ENCODE measurements around the gene OTULIN. TPM values are rescaled to one million over a fixed set of nuclear protein-coding genes. Genes with fewer than 3 reads are reported as not detected.

The OTULIN gene
- total and polyA plus RNA-seq, 7 donors = 2.3 to 20.4 (median 12.4) TPM

- H3K27ac ChIP-seq = peak overlapping the region; percentile 36
- TF ChIP-seq CTCF (IDR thresholded peaks at IDR 0.05) = no peak
- peaks cover 2% of the 10 kb centered on the region for H3K4me1 ChIP-seq
- no peaks in the 10 kb centered on the region for H3K27me3 ChIP-seq (ENCODE audit: insufficient read depth in 3 of 3, low read length in 2 of 3)
- no peak for DNase-seq
- H3K9me3 ChIP-seq = no peaks in the 10 kb centered on the region
- no peak for ATAC-seq
- H3K4me3 ChIP-seq = no peak overlapping the region
- H3K36me3 ChIP-seq (ENCODE audit: insufficient read depth in 1 of 2, low read depth in 1 of 2) = peaks cover 3 to 77% of the 10 kb centered on the region in 2 donors
- intact Hi-C loops (cut with DNase I) = no loop called here
- 75 to 87% (median 79%) methylated on average over 9 of the region's 9 CpGs for WGBS, 3 donors
These were observed 43.4 kb downstream of the OTULIN start for GRCh38 chr5:14707811-14708390.

DNA sequence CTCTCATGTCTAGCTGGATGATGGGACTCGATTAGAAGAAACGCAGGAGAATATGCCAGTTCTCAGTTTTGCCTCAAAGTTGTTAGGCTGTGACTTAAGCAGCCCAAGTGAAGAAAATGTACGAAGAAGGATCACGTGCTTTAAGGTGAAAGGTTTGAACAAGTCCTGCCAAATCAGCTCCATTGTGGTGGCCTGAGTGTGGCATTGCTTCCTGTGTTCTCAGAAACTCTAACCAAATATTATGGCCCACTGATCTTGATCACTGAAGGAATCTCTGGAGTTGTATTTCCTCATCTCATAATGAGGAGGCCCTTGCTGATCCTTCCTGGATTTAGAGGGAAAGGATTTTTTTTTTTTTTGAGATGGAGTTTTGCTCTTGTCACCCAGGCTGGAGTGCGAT lies 44.0 kb downstream of the OTULIN start:
- Histone ChIP-seq H3K4me3 (no peak overlapping the region), H3K27me3 (ENCODE audit: insufficient read depth in 3 of 3, low read length in 2 of 3) (no peaks in the 10 kb centered on the region), H3K9me3 (no peaks in the 10 kb centered on the region), H3K4me1 (peaks cover 2% of the 10 kb centered on the region), H3K36me3 (ENCODE audit: insufficient read depth in 1 of 2, low read depth in 1 of 2) (peaks cover 3 to 83% of the 10 kb centered on the region in 2 donors), H3K27ac (no peak overlapping the region)
- no peak for TF ChIP-seq CTCF (IDR thresholded peaks at IDR 0.05)
- 94 to 95% (median 95%) methylated on average over 5 of the region's 5 CpGs for WGBS, 3 donors
- DNase-seq = no peak
- intact Hi-C loops (cut with DNase I) = no loop called here
- no peak for ATAC-seq

DNA sequence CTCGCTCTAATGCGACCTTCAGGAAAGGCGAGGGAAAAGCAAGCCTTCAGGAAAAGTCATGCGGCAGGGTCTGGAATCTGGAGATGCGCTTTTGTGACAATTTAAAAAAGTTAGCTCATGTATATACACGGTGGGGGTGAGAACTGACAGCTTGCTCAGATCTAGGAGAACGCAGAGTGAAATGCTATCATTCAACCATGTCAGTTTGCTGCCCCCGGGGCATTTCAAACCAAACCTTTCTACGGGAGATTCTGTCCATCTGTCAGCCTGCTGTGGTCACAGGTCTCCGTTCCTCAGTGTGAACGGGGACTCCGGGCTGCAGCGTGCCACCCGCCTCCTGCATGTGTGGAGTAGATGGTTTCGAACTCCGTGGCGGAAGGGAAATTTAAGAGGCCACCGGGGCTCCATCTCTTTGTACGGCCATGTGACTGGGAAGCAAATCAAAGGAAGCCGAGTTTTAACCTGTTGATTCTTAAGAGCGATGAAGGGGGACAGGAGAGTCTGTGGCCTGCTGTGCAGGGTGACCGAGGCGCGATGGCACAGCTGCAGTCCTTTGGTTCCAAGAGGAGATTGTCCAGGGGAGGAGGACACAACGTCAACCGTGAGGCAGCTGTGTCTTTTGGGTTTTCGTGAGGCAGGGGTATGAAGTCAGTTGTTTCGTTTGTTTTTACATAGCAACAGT lies 45.9 kb downstream of the OTULIN start:
- Histone ChIP-seq H3K9me3 (no peaks in the 10 kb centered on the region), H3K27ac (no peak overlapping the region), H3K27me3 (ENCODE audit: insufficient read depth in 3 of 3, low read length in 2 of 3) (no peaks in the 10 kb centered on the region), H3K36me3 (ENCODE audit: insufficient read depth in 1 of 2, low read depth in 1 of 2) (peaks cover 6 to 92% of the 10 kb centered on the region in 2 donors), H3K4me1 (peaks cover 14% of the 10 kb centered on the region), H3K4me3 (no peak overlapping the region)
- intact Hi-C loops (cut with DNase I) = no loop called here
- ATAC-seq (no peak), DNase-seq (no peak)
- no peak for TF ChIP-seq CTCF (IDR thresholded peaks at IDR 0.05)
- 85 to 89% (median 88%) methylated on average over 28 of the region's 28 CpGs for WGBS, 3 donors

DNA sequence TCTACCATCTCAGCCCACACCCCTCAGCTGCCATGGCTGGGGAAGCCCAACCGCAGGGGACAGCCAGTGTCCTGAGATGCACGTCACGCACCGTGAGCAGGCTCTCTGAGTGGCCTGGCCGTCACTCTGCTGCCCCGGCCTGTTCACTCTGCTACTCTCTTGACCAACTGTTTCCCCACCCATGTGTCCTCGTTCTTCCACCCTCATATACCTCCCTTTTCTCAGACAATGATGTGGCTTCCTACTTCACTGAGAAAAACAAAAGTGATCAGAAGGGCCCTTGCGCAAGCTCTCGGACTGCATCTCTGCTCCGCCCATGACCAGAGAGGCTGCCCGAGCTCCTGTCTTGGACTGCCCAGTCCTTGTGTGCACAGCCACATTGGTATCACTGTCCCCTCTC lies 47.6 kb downstream of the OTULIN start:
- H3K9me3 ChIP-seq = no peaks in the 10 kb centered on the region
- no peak for TF ChIP-seq CTCF (IDR thresholded peaks at IDR 0.05)
- H3K4me3 ChIP-seq = no peak overlapping the region
- H3K27me3 ChIP-seq (ENCODE audit: insufficient read depth in 3 of 3, low read length in 2 of 3) = no peaks in the 10 kb centered on the region
- peaks cover 5 to 97% of the 10 kb centered on the region in 2 donors for H3K36me3 ChIP-seq (ENCODE audit: insufficient read depth in 1 of 2, low read depth in 1 of 2)
- intact Hi-C loops (cut with DNase I) = no loop called here
- WGBS, 3 donors = 89 to 91% (median 90%) methylated on average over 11 of the region's 11 CpGs
- H3K4me1 ChIP-seq = peaks cover 15% of the 10 kb centered on the region
- no peak overlapping the region for H3K27ac ChIP-seq
- DNase-seq (no peak), ATAC-seq (no peak)

Data from psoas muscle (tissue), 8 donors.